GM19467 (cell line): ENCODE measurements around the gene ARL17A.
"Not testable (repeated sequence)": the region's sequence is repeated elsewhere in the genome, so short reads cannot be mapped to it uniquely, and the experiment has no call there.

Source experiments
- ATAC-seq: cut with Tn5 transposase; IDR thresholded peaks from one replicate; pipeline ENCODE4 v1.9.1; 2021; ENCODE audit warnings: mild to moderate bottlenecking, moderate library complexity; ENCODE audit not compliant: unreplicated experiment

Gene ARL17A

GRCh38 chr17:46579083-46580075, at the start of gene ARL17A:
Gene ARL17A, minus strand, starts transcription at chr17:46579691. Its CDS starts 3,369 bp downstream, at chr17:46576322.
- peak; percentile 79 for ATAC-seq

- ATAC-seq = not testable (repeated sequence)
Observed at GRCh38 chr17:46628753-46629436, 49.4 kb upstream of the ARL17A start.

DNA sequence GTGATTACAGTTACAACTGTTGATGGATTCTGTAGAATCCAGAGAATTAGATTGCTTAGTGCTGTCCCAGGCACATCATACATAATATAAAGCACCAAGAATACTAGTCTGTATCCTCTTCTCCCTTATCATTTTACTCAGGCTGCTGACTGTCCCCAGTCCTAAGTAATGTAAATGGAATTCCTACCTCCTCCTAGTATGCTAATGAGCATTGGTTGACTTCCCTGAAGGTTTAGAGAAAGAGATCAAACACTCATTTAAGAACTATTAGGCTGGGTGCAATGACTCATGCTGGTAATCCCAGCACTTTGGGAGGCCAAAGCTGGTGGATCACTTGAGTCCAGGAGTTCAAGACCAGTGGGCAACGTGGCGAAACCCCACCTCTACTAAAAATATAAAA, 48.0 kb upstream of the ARL17A start:
- not testable (repeated sequence) for ATAC-seq

- not testable (repeated sequence) for ATAC-seq
Observed at GRCh38 chr17:46624726-46625125, 45.2 kb upstream of the ARL17A start.

DNA sequence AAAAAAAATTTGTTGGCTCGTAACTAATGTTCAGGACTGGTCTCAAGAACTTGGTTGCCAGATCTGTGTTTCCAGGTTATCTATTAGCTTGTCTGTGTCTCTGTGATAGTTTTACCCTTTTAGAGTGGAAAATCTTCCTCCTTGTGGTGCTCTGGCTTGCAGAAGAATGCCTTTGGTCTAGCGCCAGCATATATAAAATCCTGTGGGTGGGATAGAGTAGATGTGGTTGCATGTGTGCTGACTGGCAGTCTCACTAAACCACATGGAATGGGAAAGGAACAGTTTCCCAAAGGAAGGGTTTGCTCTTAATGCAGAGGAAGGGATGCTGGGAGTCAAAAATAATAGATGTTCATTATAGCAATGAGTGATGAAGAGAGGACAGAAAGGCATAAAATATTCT, 44.3 kb upstream of the ARL17A start:
- ATAC-seq = not testable (repeated sequence)

DNA sequence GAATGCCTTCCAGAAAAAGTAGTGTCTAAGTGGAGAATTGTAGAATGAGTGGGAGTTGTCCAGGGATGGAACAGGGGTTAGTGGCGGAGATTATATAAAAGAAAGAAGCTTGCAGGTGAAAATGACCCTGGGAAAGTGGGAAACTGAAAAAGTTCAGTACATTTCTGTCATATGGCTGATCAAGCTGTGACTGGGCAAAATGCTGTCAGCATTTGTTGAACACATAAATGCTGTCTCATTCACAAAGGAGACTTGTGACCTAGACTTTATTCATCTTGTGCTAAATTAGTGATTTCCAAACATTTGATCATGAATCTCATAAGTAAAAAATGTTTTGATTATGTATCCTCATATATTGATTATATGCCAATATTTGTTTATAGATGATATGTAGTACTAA, 39.5 kb upstream of the ARL17A start:
- ATAC-seq = not testable (repeated sequence)

- not testable (repeated sequence) for ATAC-seq
Observed at GRCh38 chr17:46617121-46617520, 37.6 kb upstream of the ARL17A start.

- ATAC-seq = not testable (repeated sequence)
Observed at GRCh38 chr17:46613876-46614275, 34.4 kb upstream of the ARL17A start.

- not testable (repeated sequence) for ATAC-seq
Observed at GRCh38 chr17:46611304-46611703, 31.8 kb upstream of the ARL17A start.

GRCh38 chr17:46603125-46603524, 23.6 kb upstream of the ARL17A start:
- ATAC-seq = not testable (repeated sequence)

- not testable (repeated sequence) for ATAC-seq
Observed at GRCh38 chr17:46600767-46601166, 21.3 kb upstream of the ARL17A start.

GRCh38 chr17:46598344-46598931, 18.9 kb upstream of the ARL17A start:
- ATAC-seq = not testable (repeated sequence)

- not testable (repeated sequence) for ATAC-seq
Observed at GRCh38 chr17:46591332-46591731, 11.8 kb upstream of the ARL17A start.

DNA sequence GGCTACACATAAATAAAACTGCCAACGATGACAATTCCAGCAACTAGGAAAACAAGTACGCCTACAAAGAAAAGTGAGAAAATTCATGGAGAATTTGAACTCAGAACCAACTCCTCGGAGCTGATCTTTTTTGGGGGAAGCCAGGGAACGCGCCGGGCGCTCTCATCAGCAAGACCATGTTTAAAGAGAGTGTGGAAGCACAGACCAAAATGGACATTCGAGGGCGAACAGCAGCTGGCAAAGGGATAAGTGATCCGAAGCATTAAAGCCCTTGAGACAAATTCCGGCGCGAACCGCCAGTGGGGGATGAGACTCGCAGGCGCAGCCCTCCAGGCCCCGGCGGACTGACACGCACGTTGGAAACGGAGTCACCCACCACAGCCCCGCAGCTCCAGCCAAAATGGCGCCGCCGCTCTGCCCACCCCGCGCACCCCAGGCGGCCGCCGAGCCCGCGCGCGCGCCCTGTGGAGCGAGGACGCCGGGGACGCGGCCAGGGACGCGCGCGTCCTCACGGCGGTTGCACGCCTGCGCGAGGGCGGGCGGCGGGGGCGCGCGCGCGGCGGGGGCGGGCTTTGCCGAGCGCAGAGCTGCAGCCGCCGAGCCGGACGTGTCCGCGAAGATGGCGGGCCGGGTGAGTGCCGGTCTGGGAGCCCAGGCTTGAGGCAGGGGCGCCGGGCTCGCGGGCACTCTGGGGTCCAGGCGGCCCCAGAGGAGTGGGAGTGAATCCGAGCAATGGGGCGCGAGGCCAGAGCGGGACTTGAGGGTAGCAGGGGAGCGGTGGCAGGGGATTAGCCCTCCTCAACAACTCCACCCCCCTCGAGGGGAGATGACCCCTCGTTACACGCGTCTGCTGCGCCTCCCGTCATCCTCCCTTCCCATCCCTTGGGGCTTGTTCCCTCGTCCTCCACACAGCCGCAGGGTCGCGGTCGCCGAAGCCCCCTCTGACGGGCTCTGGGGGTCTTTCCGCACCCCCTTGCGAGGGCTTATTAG, 11.0 kb upstream of the ARL17A start, which contains the start of gene NSF:
Gene NSF (plus strand): TSS at position 513 of the 990 bp plus-strand sequence. CDS start 107 bp downstream, at position 620.
- ATAC-seq = peak; percentile 69

DNA sequence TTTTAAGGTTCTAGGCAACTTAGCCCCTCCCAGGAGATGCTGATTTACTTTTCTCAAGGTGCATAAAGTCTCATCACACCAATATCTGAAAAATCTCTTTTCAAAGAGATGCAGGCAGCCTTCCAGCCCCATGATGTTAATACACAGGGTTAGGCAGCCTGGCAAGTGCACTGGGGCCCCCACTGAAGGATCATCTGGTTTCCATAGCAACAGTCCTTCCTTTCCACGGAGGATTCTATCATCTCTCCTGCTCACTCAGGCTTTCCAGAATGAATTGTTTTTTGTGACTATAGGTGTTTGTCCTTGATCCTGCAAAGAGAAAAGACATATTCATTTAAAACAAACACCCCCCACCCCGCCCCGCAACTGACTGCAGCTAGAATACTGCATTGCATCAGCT, 6.0 kb upstream of the ARL17A start:
- not testable (repeated sequence) for ATAC-seq

GRCh38 chr17:46580082-46580481, 591 bp upstream of the ARL17A start:
- ATAC-seq = not testable (repeated sequence)

GRCh38 chr17:46571796-46572195, 7.7 kb downstream of the ARL17A start:
- ATAC-seq = not testable (repeated sequence)

DNA sequence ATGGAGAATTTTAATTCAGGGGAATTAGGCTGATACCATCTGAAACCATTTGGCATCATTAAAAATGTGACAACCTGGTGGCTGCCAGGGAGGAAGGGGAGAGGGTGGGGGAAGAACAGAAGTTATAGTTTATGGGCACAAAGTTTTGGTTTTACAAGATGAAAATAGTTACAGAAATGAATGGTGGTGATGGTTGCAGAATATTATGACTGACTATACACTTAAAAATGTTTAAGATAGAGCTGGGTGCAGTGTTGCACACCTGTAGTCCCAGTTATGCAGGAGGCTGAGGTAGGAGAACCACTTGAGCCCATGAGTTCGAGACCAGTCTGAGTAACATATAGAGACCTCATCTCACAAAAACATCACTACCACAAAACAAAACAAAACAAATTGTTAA, 12.5 kb downstream of the ARL17A start:
- not testable (repeated sequence) for ATAC-seq

DNA sequence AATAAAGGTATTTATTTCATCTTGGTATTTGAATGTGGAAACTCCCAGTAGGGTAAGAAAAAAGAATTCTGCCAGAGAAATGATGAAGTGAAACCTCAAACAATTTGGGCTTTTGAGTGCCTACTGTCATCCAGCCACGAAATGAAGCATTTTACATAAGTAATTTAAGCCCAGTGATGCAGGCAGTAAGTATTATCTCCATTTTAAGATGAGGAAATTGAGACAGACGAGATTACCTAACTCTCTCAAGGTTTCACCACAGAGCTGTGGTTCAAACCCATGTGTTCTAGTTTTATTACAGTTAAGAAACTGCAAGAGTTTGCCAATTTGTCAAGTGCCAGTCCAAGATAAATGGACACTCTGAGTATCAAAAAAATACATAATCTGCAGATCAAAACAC, 13.2 kb downstream of the ARL17A start:
- not testable (repeated sequence) for ATAC-seq

GRCh38 chr17:46560048-46560447, 19.4 kb downstream of the ARL17A start:
- not testable (repeated sequence) for ATAC-seq
